Natural killer cell (primary cell): Measurements from ENCODE around the gene JAML. TPM values are rescaled to one million over a fixed set of nuclear protein-coding genes. Genes with fewer than 3 reads are reported as not detected.
A peak's percentile ranks its signal among the peaks of the same experiment; 100 is the strongest.

Source experiments
- ATAC-seq, 3 donors: fragments of 150-1000 bp in 2 of 3; fragments of 200-7000 bp in 1 of 3; cut with Tn5 transposase; 1 replicate in 1 of 3; 2 replicates in 2 of 3; pipeline ENCODE4 v1.10.0; 2021; ENCODE audit warnings: mild to moderate bottlenecking in 2 of 3, moderate library complexity in 2 of 3
- DNase-seq, 2 donors: peaks; one replicate each; pipeline versions ENCODE4 v3.0.0 to v3.0.0-alpha.2; 2013 to 2021; ENCODE audit warnings: mixed read lengths in 1 of 2
- H3K27ac ChIP-seq: one replicate; pipeline ENCODE4 v1.5.1; 2013; ENCODE audit warnings: mild to moderate bottlenecking, low read length
- H3K27me3 ChIP-seq: one replicate; pipeline ENCODE4 v1.6.1; 2013; ENCODE audit warnings: low read length; ENCODE audit not compliant: control insufficient read depth, insufficient read depth
- H3K36me3 ChIP-seq: one replicate; pipeline ENCODE4 v1.6.1; 2013; ENCODE audit warnings: low read length; ENCODE audit not compliant: control insufficient read depth, insufficient read depth
- H3K4me1 ChIP-seq: one replicate; pipeline ENCODE4 v1.6.1; 2013; ENCODE audit warnings: low read length; ENCODE audit not compliant: control insufficient read depth, insufficient read depth
- H3K4me3 ChIP-seq: one replicate; pipeline ENCODE4 v1.5.1; 2013; ENCODE audit warnings: low read length
- H3K9me3 ChIP-seq: one replicate; pipeline ENCODE4 v1.6.1; 2013; ENCODE audit warnings: low read length; ENCODE audit not compliant: control insufficient read depth, insufficient read depth
- H3K27ac Mint-ChIP-seq, 2 donors: one replicate each; pipeline ENCODE4 v1.8.0; 2022; ENCODE audit warnings: mild to moderate bottlenecking in 2 of 2, mixed read lengths in 2 of 2, moderate library complexity in 1 of 2
- H3K27me3 Mint-ChIP-seq, 2 donors: one replicate each; pipeline ENCODE4 v1.8.0; 2022; ENCODE audit warnings: low read depth in 2 of 2, mixed read lengths in 2 of 2
- H3K36me3 Mint-ChIP-seq: one replicate; pipeline ENCODE4 v1.8.0; 2022; ENCODE audit warnings: mixed read lengths
- H3K4me1 Mint-ChIP-seq, 2 donors: one replicate each; pipeline ENCODE4 v1.8.0; 2022; ENCODE audit warnings: mixed read lengths in 2 of 2
- H3K4me3 Mint-ChIP-seq: one replicate; pipeline ENCODE4 v1.8.0; 2022; ENCODE audit warnings: mild to moderate bottlenecking, moderate library complexity, mixed read lengths
- H3K9me3 Mint-ChIP-seq, 2 donors: one replicate each; pipeline ENCODE4 v1.8.0; 2022; ENCODE audit warnings: mixed read lengths in 2 of 2
- CTCF ChIP-seq: fragments of 200-600 bp; IDR thresholded peaks from one replicate; pipeline ENCODE4 v1.8.0; 2022; ENCODE audit warnings: antibody characterized with exemption
- WGBS: methylation state at CpG from one replicate; pipeline ENCODE4 v1.1.7; 2013; ENCODE audit warnings: missing lambda C conversion rate; ENCODE audit not compliant: insufficient coverage; 5-methylcytosine and 5-hydroxymethylcytosine counted together
- intact Hi-C: fragments of 100-400 bp; cut with micrococcal nuclease; formaldehyde crosslinking; loops from one replicate; pipeline ENCODE4 v1.14.2; 2022
- total RNA-seq, 4 donors: library from RNA; stranded (reverse); fragments of 120-200 nt in 1 of 4; gene quantifications; one replicate each; pipeline versions ENCODE4 v1.2.3 to v1.2.4, GENCODE V29; 2013 to 2022

Gene JAML
- total RNA-seq, 3 donors from 2014 or later (not counting 1 experiment from before 2014, with no cell fraction given), result 7.1 to 27.8 (median 12.8) TPM

- H3K27me3 Mint-ChIP-seq, result peaks cover 16 to 63% of the 10 kb centered on the region in 2 donors
- H3K36me3 ChIP-seq, result no peaks in the 10 kb centered on the region
- no peaks in the 10 kb centered on the region for H3K9me3 Mint-ChIP-seq
- no peak overlapping the region for H3K4me3 ChIP-seq
- no peaks in the 10 kb centered on the region for H3K36me3 Mint-ChIP-seq
- no peak overlapping the region for H3K27ac Mint-ChIP-seq
- DNase-seq (no peak), ATAC-seq (no peak)
- 90% methylated on average over 5 of the region's 5 CpGs for WGBS
- intact Hi-C loops, result loop anchor here (10.0 kb wide), 1 partner anchor 217 kb away; no protein-coding TSS in a partner anchor
- no peak overlapping the region for H3K4me3 Mint-ChIP-seq
- peaks cover 17 to 40% of the 10 kb centered on the region in 2 donors for H3K4me1 Mint-ChIP-seq
- no peaks in the 10 kb centered on the region for H3K9me3 ChIP-seq
- peak overlapping the region; percentile 2 for H3K27ac ChIP-seq
- no peak for TF ChIP-seq CTCF
- no peaks in the 10 kb centered on the region for H3K27me3 ChIP-seq
- peaks cover 55% of the 10 kb centered on the region for H3K4me1 ChIP-seq
These were observed 3.4 kb downstream of the JAML start for GRCh38 chr11:118221419-118221818.

- ATAC-seq, result no peak
- H3K4me1 Mint-ChIP-seq, result peaks cover 7 to 42% of the 10 kb centered on the region in 2 donors
- Histone ChIP-seq H3K36me3 (no peaks in the 10 kb centered on the region), H3K27me3 (no peaks in the 10 kb centered on the region), H3K4me1 (peaks cover 51% of the 10 kb centered on the region), H3K27ac (peak overlapping the region; percentile 17), H3K9me3 (no peaks in the 10 kb centered on the region), H3K4me3 (no peak overlapping the region)
- no peaks in the 10 kb centered on the region for H3K9me3 Mint-ChIP-seq
- H3K36me3 Mint-ChIP-seq, result no peaks in the 10 kb centered on the region
- H3K27ac Mint-ChIP-seq, result no peak overlapping the region
- no peak overlapping the region for H3K4me3 Mint-ChIP-seq
- no peak for TF ChIP-seq CTCF
- intact Hi-C loops, result loop anchor here (10.0 kb wide), 1 partner anchor 215 kb away; no protein-coding TSS in a partner anchor
- DNase-seq, result no peak
- peaks cover 16 to 60% of the 10 kb centered on the region in 2 donors for H3K27me3 Mint-ChIP-seq
- 64% methylated on average over 1 of the region's 1 CpG for WGBS
These were observed 5.1 kb downstream of the JAML start for GRCh38 chr11:118219732-118220131.

DNA sequence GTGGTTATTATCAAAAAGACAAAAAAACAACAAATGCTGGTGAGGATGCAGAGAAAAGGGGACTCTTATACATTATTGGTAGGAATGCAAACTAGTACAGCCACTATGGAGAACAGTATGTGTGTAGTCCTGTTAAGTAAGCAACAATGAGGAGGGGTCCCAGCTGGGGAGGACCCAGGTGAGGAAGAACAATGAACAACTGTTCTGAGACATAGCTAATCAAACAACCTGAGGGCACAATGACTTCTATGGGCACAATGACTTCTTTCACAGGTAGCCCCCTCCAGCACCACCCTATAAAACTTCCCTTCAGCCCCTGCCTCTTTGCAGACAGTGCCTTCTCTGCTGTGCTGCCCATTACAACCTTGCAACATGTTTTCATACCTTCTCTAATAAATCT, 5.6 kb downstream of the JAML start:
- ATAC-seq, result no peak
- no peak for TF ChIP-seq CTCF
- Histone ChIP-seq H3K9me3 (no peaks in the 10 kb centered on the region), H3K27ac (peak overlapping the region; percentile 17), H3K36me3 (no peaks in the 10 kb centered on the region), H3K27me3 (no peaks in the 10 kb centered on the region), H3K4me1 (peaks cover 46% of the 10 kb centered on the region), H3K4me3 (no peak overlapping the region)
- no peak overlapping the region for H3K4me3 Mint-ChIP-seq
- H3K27ac Mint-ChIP-seq, result no peak overlapping the region
- intact Hi-C loops, result no loop called here
- DNase-seq, result no peak
- peaks cover 7 to 42% of the 10 kb centered on the region in 2 donors for H3K4me1 Mint-ChIP-seq
- peaks cover 13 to 60% of the 10 kb centered on the region in 2 donors for H3K27me3 Mint-ChIP-seq
- H3K36me3 Mint-ChIP-seq, result no peaks in the 10 kb centered on the region
- no peaks in the 10 kb centered on the region for H3K9me3 Mint-ChIP-seq

DNA sequence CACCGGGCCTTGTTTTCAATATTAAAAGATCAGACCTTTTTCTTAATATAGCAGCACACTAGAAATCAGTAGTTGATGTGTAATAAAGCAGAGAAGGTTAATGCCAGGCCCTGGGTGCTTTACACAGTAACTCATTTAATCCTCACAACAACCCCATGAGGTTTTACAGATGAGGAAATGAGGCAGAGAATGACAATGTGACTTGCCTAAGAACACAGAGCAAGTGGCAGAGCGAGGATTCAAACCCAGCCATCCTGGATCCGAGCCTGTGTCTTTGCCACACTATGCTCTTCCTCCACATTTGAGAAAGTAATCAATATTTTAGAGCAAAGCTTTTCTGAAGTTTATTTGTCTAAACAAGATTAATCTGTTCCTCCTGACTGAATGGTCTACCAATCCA, 7.2 kb downstream of the JAML start:
- 87% methylated on average over 2 of the region's 3 CpGs for WGBS
- intact Hi-C loops, result no loop called here
- H3K27ac ChIP-seq, result no peak overlapping the region
- Mint-ChIP-seq H3K27me3 (peaks cover 13 to 63% of the 10 kb centered on the region in 2 donors), H3K4me1 (peaks cover 7 to 48% of the 10 kb centered on the region in 2 donors), H3K9me3 (no peaks in the 10 kb centered on the region), H3K36me3 (no peaks in the 10 kb centered on the region), H3K4me3 (no peak overlapping the region), H3K27ac (no peak overlapping the region)
- peaks cover 39% of the 10 kb centered on the region for H3K4me1 ChIP-seq
- H3K9me3 ChIP-seq, result no peaks in the 10 kb centered on the region
- no peaks in the 10 kb centered on the region for H3K27me3 ChIP-seq
- H3K36me3 ChIP-seq, result no peaks in the 10 kb centered on the region
- TF ChIP-seq CTCF, result no peak
- no peak overlapping the region for H3K4me3 ChIP-seq
- ATAC-seq (no peak), DNase-seq (peak in 1 of 2 donors; percentile 50)
